IgD-negative memory B cell (primary cell): ENCODE measurements around the gene ZSWIM2. TPM values are rescaled to one million over a fixed set of nuclear protein-coding genes. Genes with fewer than 3 reads are reported as not detected.
"Not testable (repeated sequence)": the region's sequence is repeated elsewhere in the genome, so short reads cannot be mapped to it uniquely, and the experiment has no call there.

Experiments used
- H3K27ac Mint-ChIP-seq, 3 donors: one replicate each; pipeline ENCODE4 v1.8.0; 2020 to 2022; ENCODE audit warnings: mild to moderate bottlenecking in 3 of 3, mixed read lengths in 3 of 3, moderate library complexity in 1 of 3
- H3K27me3 Mint-ChIP-seq: one replicate; pipeline ENCODE4 v1.8.0; 2021; ENCODE audit warnings: mixed read lengths
- H3K36me3 Mint-ChIP-seq: one replicate; pipeline ENCODE4 v1.8.0; 2020; ENCODE audit warnings: mild to moderate bottlenecking, mixed read lengths
- H3K4me1 Mint-ChIP-seq, 3 donors: one replicate each; pipeline ENCODE4 v1.8.0; 2020 to 2022; ENCODE audit warnings: mixed read lengths in 3 of 3, mild to moderate bottlenecking in 1 of 3
- H3K4me3 Mint-ChIP-seq, 4 donors: one replicate each; pipeline ENCODE4 v1.8.0; 2020 to 2022; ENCODE audit warnings: mild to moderate bottlenecking in 4 of 4, mixed read lengths in 4 of 4, moderate library complexity in 3 of 4
- H3K9me3 Mint-ChIP-seq, 3 donors: one replicate each; pipeline ENCODE4 v1.8.0; 2020 to 2021; ENCODE audit warnings: mixed read lengths in 3 of 3, mild to moderate bottlenecking in 1 of 3
- polyA plus RNA-seq: library from polyadenylated mRNA; unstranded; fragments of 300-500 nt; fragmentation: Illumina TruSeq; gene quantifications from one replicate; pipeline ENCODE4 v1.2.3, GENCODE V29; 2021

The ZSWIM2 gene
- polyA plus RNA-seq, 1 donor from 2014 or later, result not detected

- H3K27ac Mint-ChIP-seq, result no peak overlapping the region
- H3K36me3 Mint-ChIP-seq, result no peaks in the 10 kb centered on the region
- H3K4me1 Mint-ChIP-seq, result no peaks in the 10 kb centered on the region
- H3K9me3 Mint-ChIP-seq, result peaks cover 0 to 6% (median 3%) of the 10 kb centered on the region in 3 donors
- H3K4me3 Mint-ChIP-seq, result no peak overlapping the region
- H3K27me3 Mint-ChIP-seq, result no peaks in the 10 kb centered on the region
Observed at GRCh38 chr2:186874713-186875112, 25.7 kb upstream of the ZSWIM2 start.

DNA sequence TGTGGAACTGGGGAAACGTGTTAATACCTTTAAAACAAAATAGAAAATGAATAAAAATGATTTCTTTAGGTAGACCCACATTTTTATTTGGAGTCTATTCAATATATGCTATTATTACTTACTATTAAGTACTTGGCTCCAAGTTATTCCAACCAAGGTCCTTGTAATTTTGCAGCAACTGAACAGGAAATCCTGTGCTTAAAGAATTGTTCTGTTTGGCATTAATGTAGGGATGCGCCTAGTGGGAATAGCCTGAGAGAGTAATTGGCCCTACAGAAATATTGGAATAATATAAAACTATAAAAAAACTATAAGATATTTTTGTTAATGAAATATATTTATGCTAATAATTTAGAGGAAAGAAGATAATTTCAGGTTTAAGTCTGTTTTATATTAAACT lies 22.9 kb upstream of the ZSWIM2 start:
- Mint-ChIP-seq H3K4me1 (no peaks in the 10 kb centered on the region), H3K27ac (no peak overlapping the region), H3K4me3 (no peak overlapping the region), H3K36me3 (no peaks in the 10 kb centered on the region), H3K9me3 (peaks cover 0 to 5% (median 3%) of the 10 kb centered on the region in 3 donors), H3K27me3 (no peaks in the 10 kb centered on the region)

- Mint-ChIP-seq H3K4me3 (no peak overlapping the region), H3K27me3 (no peaks in the 10 kb centered on the region), H3K27ac (no peak overlapping the region), H3K36me3 (no peaks in the 10 kb centered on the region), H3K4me1 (no peaks in the 10 kb centered on the region), H3K9me3 (peaks cover 0 to 3% (median 2%) of the 10 kb centered on the region in 3 donors)
Observed at GRCh38 chr2:186868344-186868743, 19.4 kb upstream of the ZSWIM2 start.

GRCh38 chr2:186862869-186863709 lies 14.1 kb upstream of the ZSWIM2 start:
- no peaks in the 10 kb centered on the region for H3K27me3 Mint-ChIP-seq
- H3K9me3 Mint-ChIP-seq, result peaks cover 0 to 2% (median 0%) of the 10 kb centered on the region in 3 donors
- H3K36me3 Mint-ChIP-seq, result no peaks in the 10 kb centered on the region
- no peak overlapping the region for H3K27ac Mint-ChIP-seq
- no peak overlapping the region for H3K4me3 Mint-ChIP-seq
- H3K4me1 Mint-ChIP-seq, result no peaks in the 10 kb centered on the region

DNA sequence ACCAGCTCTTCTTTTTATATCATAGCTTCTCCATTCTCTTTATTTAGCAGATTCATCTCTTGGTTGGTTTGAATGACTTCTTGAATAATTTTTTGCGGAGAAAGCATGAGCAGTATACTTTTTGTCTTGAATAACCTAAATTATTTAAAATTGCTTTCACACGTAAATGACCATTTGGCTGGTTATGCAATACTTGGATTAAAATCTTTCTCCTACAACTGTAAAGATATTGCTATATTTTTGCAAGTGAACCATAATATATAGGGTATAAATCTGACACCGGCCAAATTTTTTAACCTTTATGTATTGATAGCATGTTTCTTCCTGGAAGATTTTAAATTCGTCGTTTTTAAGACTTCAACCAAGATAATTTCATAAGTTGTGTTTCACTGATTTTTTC lies 6.2 kb upstream of the ZSWIM2 start:
- H3K4me1 Mint-ChIP-seq, result no peaks in the 10 kb centered on the region
- peaks cover 0 to 17% (median 6%) of the 10 kb centered on the region in 3 donors for H3K9me3 Mint-ChIP-seq
- no peak overlapping the region for H3K27ac Mint-ChIP-seq
- no peaks in the 10 kb centered on the region for H3K27me3 Mint-ChIP-seq
- no peaks in the 10 kb centered on the region for H3K36me3 Mint-ChIP-seq
- H3K4me3 Mint-ChIP-seq, result no peak overlapping the region

- Mint-ChIP-seq H3K27me3 (peaks cover 11% of the 10 kb centered on the region), H3K4me3 (no peak overlapping the region), H3K9me3 (peaks cover 0 to 17% (median 6%) of the 10 kb centered on the region in 3 donors), H3K27ac (no peak overlapping the region), H3K4me1 (no peaks in the 10 kb centered on the region), H3K36me3 (no peaks in the 10 kb centered on the region)
Observed at GRCh38 chr2:186853951-186854350, 5.0 kb upstream of the ZSWIM2 start.

DNA sequence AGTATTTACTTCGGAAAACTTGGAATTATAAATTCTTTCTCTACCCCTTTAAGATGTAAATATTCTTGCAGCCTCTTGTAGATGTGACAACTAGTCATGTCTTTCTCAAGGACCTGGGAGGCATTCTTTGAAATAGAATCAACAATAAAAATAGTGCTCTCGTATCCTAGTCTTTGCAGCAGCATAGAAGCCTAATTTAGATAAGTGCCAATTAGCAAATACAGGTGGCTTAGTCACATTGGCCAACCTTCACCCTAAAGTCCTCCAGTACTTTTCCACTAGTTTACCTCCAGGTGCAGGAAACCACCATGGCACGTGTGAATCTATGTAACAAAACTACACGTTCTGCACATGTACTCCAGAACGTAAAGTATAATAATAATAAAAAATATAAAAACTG lies 3.5 kb upstream of the ZSWIM2 start:
- peaks cover 16% of the 10 kb centered on the region for H3K27me3 Mint-ChIP-seq
- peaks cover 0 to 4% (median 4%) of the 10 kb centered on the region in 3 donors for H3K4me1 Mint-ChIP-seq
- H3K9me3 Mint-ChIP-seq, result peaks cover 4 to 17% (median 6%) of the 10 kb centered on the region in 3 donors
- no peak overlapping the region for H3K27ac Mint-ChIP-seq
- no peaks in the 10 kb centered on the region for H3K36me3 Mint-ChIP-seq
- H3K4me3 Mint-ChIP-seq, result no peak overlapping the region

GRCh38 chr2:186842373-186842772 lies 6.6 kb downstream of the ZSWIM2 start:
- Mint-ChIP-seq H3K4me1 (no peaks in the 10 kb centered on the region), H3K4me3 (no peak overlapping the region), H3K36me3 (no peaks in the 10 kb centered on the region), H3K27me3 (peaks cover 1% of the 10 kb centered on the region), H3K9me3 (no peaks in the 10 kb centered on the region), H3K27ac (no peak overlapping the region)

- H3K4me3 Mint-ChIP-seq, result no peak overlapping the region
- H3K27me3 Mint-ChIP-seq, result peaks cover 1% of the 10 kb centered on the region
- no peaks in the 10 kb centered on the region for H3K4me1 Mint-ChIP-seq
- no peaks in the 10 kb centered on the region for H3K9me3 Mint-ChIP-seq
- no peak overlapping the region for H3K27ac Mint-ChIP-seq
- H3K36me3 Mint-ChIP-seq, result no peaks in the 10 kb centered on the region
Observed at GRCh38 chr2:186841940-186842339, 7.0 kb downstream of the ZSWIM2 start.

DNA sequence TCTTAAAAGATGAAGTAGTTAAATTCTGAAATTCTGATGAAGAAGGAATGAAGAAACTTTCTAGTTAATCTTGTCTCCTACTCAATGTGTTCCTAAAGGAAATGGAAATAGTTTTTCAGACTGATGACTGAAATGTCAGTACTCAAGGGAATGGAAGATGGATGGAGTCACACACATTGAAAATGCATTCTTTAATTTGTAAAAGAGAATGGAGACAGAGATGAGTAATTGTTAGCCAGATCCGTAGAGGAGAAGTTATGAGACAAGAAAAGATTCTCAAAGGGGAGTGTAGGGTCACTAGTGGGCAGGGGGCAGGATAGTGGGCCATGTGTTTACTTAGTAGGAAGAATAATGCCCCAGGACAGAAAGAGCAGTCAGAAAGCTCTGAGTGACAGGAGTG lies 13.3 kb downstream of the ZSWIM2 start:
- no peaks in the 10 kb centered on the region for H3K9me3 Mint-ChIP-seq
- H3K27ac Mint-ChIP-seq, result no peak overlapping the region
- H3K4me3 Mint-ChIP-seq, result no peak overlapping the region
- H3K27me3 Mint-ChIP-seq, result no peaks in the 10 kb centered on the region
- no peaks in the 10 kb centered on the region for H3K36me3 Mint-ChIP-seq
- no peaks in the 10 kb centered on the region for H3K4me1 Mint-ChIP-seq

- H3K27me3 Mint-ChIP-seq, result no peaks in the 10 kb centered on the region
- H3K36me3 Mint-ChIP-seq, result no peaks in the 10 kb centered on the region
- no peak overlapping the region for H3K4me3 Mint-ChIP-seq
- H3K9me3 Mint-ChIP-seq, result no peaks in the 10 kb centered on the region
- H3K27ac Mint-ChIP-seq, result no peak overlapping the region
- no peaks in the 10 kb centered on the region for H3K4me1 Mint-ChIP-seq
Observed at GRCh38 chr2:186827862-186828492, 21.0 kb downstream of the ZSWIM2 start.

DNA sequence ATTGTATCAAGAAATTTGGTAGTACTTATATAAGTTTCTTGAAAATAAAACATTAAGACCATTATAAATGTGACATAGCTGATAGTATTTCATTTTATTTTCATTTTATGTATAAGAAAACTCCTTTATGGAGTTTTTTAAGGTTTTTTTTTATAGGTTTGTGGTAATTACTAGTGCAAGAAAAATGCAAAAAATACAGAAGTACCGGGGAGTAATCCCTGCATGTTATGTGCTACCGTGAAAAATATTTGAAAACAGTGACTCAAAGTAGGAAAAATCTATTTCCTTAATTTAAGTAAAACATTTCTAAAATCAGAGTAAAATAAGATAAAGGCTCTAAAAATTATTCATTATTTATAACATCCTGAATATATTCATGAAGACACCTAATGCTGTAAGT lies 21.6 kb downstream of the ZSWIM2 start:
- H3K4me3 Mint-ChIP-seq, result no peak overlapping the region
- H3K36me3 Mint-ChIP-seq, result no peaks in the 10 kb centered on the region
- no peaks in the 10 kb centered on the region for H3K4me1 Mint-ChIP-seq
- H3K27ac Mint-ChIP-seq, result no peak overlapping the region
- H3K9me3 Mint-ChIP-seq, result no peaks in the 10 kb centered on the region
- H3K27me3 Mint-ChIP-seq, result no peaks in the 10 kb centered on the region

DNA sequence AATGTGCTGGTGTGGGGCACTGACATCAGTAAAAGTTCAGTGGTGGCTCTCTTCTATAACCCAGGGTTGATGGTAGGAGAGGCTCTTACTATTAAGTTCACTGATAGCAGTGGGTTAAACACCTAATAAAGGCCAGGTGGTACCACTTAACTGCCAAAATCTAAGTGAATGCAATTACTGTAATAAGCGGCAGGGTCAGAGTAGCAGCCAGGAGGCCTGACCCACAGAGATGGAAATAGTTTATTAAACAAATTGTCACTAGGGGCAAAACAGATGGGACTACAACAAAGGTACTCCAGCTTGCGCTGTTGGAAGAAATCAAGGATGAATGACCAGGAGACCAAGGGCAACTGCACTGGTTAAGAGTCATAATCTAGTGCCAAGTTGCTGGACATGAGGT lies 26.6 kb downstream of the ZSWIM2 start:
- Mint-ChIP-seq H3K4me3 (no peak overlapping the region), H3K27me3 (no peaks in the 10 kb centered on the region), H3K36me3 (no peaks in the 10 kb centered on the region), H3K27ac (no peak overlapping the region), H3K9me3 (no peaks in the 10 kb centered on the region), H3K4me1 (no peaks in the 10 kb centered on the region)

- H3K36me3 Mint-ChIP-seq, result no peaks in the 10 kb centered on the region
- no peaks in the 10 kb centered on the region for H3K27me3 Mint-ChIP-seq
- H3K4me1 Mint-ChIP-seq, result peaks cover 0 to 2% (median 0%) of the 10 kb centered on the region in 3 donors
- no peak overlapping the region for H3K4me3 Mint-ChIP-seq
- H3K27ac Mint-ChIP-seq, result no peak overlapping the region
- peaks cover 0 to 5% (median 0%) of the 10 kb centered on the region in 3 donors for H3K9me3 Mint-ChIP-seq
Observed at GRCh38 chr2:186820303-186820702, 28.7 kb downstream of the ZSWIM2 start.

DNA sequence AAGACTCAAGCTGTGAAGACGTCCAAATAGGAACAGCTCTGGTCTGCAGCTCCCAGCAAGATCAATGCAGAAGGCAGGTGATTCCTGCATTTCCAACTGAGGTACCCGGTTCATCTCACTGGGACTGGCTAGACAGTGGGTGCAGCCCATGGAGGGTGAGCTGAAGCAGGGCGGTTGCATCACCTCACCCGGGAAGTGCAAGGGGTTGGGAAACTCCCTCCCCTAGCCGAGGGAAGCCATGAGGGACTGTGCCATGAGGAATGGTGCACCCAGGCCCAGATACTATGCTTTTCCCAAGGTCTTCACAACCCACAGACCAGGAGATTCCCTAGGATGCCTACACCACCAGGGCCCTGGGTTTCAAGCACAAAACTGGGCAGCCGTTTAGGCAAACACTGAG lies 37.2 kb downstream of the ZSWIM2 start:
- H3K36me3 Mint-ChIP-seq, H3K27me3 Mint-ChIP-seq, H3K4me3 Mint-ChIP-seq, H3K4me1 Mint-ChIP-seq, H3K27ac Mint-ChIP-seq: not testable (repeated sequence)
- H3K9me3 Mint-ChIP-seq, result peaks cover 5 to 11% (median 5%) of the 10 kb centered on the region in 3 donors

GRCh38 chr2:186806591-186806990 lies 42.4 kb downstream of the ZSWIM2 start:
- peaks cover 7 to 13% (median 9%) of the 10 kb centered on the region in 3 donors for H3K9me3 Mint-ChIP-seq
- no peak overlapping the region for H3K4me3 Mint-ChIP-seq
- no peaks in the 10 kb centered on the region for H3K27me3 Mint-ChIP-seq
- no peaks in the 10 kb centered on the region for H3K36me3 Mint-ChIP-seq
- no peaks in the 10 kb centered on the region for H3K4me1 Mint-ChIP-seq
- H3K27ac Mint-ChIP-seq, result no peak overlapping the region
